NCI-H2171 (cell line): ENCODE data around the gene CLDN1.
"Not testable (repeated sequence)": the region's sequence is repeated elsewhere in the genome, so short reads cannot be mapped to it uniquely, and the experiment has no call there.

Source experiments
- DNase-seq: peaks from one replicate; lab custom pipeline; 2025; lab: John Stamatoyannopoulos, UW

CLDN1 gene

DNA sequence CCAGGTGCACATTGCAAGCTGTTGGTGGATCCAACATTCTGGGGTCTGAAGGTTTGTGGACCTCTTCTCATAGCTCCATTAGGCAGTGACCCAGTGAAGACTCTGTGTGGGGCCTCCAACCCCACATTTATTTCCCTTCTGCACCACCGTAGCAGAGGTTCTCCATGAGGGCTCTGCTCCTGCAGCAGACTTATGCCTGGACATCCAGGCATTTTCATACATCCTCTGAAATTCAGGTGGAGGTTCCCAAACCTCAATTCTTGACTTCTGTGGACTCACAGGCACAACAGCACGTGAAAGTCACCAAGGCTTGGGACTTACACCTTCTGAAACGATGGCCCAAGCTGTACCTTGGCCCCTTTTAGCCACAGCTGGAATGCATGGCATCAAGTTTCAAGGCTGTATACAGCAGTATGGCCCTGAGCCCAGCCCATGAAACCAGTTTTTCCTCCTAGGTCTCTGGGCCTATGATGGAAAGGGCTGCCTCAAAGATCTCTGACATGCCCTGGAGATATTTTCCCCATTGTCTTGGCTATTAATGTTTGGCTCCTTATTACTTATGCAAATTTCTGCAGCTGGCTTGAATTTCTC, 30.2 kb downstream of the CLDN1 start:
- no peak for DNase-seq

DNA sequence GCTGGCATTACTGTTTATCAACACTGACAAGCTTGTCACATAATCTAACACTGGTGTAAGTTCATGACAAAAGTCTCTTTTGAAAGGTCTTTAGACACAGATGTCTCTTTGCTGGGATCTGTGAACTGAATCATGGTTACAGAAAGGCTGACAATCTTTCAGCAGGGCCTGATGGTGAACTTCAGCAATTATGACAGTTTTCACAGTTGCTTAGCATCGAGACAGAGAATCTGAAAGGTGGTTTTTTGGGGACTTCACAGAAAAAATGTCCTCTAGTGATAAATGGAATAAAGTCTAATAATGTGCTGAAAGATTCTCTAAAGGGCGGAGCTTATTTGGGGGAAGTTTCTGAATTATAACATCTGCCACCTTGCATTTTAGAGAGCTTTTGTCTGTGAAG, 32.3 kb downstream of the CLDN1 start:
- DNase-seq = no peak

DNA sequence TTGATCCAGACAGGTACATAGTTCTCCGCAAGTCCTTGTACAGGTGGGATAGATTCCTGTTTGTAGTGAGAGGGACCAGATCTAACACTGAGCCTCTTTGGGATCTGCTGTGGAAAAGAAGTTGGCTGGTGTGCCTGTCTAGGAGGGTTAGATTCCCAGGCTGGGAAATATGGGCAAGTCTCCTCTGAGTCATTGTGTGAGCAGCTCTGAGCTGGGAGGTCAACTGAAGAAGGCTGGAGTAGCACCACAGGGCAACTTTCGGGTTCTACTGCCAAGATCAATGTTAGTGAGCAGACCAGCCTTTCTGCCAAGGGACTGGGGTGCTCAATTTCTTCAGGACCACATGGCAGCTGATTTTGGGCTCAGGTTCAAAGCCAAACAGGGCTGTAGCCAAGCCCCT, 33.4 kb downstream of the CLDN1 start:
- no peak for DNase-seq

DNA sequence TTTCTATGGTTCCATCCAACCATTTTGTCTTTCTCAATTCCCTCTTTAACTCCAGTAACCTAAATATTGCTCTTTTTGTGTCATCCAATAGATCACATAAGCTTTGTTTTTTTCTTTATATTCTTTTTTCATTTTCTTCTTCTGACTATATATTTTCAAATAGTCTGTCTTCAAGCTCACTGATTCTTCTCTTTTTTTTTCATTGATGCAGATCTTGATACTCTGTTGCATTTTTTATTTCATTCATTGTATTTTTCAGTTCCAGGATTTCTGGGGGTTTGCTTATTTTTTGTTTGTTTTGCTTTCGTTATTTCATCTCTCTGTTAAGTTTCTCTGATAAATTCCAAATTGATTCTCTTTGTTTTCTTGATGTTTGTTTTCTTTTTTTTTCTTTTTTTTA, 36.2 kb downstream of the CLDN1 start:
- no peak for DNase-seq

DNA sequence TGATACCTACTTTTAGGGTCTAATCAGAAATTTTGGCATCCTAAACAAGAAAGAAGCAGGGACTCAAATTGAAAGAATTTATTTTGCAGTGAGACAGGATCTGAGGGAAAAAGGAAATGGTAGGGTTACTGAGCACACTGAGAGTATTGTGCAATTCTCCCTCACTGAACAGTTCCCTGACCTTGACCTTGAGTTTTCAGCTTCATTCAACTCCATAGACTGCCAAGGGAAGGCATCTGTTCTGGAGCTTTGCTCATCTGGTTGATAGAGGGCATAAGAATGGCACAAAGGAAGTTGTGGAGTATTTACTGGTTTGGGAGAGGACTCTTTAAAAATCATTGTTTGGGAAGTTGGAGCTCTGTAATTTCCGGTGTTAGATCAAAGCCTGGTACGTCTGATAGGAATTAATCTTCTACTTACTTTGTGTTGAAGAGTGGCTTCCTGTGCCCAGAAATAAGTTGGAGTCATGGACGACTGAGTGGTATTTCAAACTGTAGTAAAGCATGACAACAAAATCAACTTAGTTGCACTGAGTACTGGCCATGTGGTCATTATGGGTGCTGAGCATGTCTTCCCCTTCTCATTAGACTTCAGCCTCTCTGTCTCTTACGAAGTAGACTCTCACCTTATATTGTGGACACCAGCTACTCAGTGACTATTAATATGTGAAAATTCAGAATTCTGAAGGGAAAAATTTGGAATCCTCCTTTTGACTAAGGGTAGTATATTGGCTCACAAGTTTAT, 40.8 kb downstream of the CLDN1 start:
- no peak for DNase-seq

DNA sequence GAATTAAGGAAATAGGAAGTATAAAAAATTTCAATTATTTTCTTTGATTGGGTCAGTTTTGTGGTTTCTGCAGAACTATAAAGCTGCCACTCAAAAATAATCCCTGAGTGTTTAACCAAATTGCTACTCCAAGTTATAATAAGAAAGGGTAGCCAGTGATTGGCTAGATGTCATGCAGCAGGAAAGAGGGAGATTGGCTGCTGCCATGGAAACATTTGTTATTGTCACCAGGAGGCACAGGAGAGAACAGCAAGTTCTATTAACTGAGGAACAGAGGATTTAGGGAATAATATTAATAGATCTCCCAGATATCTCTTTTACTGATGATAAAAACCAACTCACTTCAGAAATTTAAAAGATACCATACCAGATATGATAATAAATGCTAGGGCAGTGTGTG, 42.6 kb downstream of the CLDN1 start:
- DNase-seq = no peak

DNA sequence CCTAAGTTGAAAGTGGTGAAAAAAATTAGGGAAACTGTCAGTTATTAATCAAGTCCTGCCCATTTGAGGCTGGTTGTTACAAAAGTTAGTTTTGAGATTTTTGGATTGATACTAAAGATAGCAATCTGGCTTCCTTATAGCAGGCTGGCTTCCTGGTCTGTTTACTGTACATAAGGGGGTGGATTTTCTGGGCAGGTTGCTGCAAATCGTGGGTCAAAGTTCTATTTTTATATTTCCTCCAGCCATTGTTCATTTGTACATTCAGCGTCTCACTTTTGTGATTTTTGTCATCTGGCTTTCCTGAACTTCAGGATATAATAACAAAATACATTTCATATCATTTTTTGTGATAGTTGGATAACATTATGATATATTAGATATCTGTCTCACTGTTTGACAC, 49.5 kb downstream of the CLDN1 start:
- DNase-seq = no peak

DNA sequence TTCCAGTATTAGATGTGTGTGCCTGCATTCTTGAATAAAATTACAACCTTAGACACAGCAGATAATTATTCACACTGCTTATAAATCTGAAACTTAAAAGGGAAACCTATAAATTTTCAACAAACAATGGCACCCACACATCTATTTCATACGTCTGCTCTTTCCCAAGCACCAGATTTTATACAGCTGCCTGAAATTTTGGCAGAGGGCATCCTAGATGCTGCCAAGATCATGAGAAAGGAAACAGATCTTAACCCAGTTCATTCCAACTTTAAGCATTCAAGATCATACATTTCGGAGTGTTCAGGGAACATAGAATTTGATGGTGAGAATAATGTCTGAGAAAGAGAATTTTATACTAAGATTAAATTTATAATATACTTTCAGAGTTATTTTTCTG, 53.1 kb downstream of the CLDN1 start:
- no peak for DNase-seq

DNA sequence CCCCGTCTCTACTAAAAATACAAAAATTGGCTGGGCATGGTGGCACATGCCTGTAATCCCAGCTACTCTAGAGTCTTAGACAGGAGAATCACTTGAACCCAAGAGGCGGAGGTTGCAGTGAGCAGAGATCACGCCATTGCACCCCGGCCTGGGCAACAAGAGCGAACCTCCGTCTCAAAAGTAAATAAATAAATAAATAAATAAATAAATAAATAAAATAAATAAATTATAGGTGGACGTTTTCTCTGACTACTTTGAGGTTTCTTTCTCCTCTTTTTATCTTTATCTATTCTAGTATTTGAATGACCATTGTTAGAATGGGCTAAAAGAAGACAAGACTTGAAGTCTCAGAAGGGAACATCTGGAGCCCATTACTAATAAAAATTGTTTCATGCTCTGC, 54.8 kb downstream of the CLDN1 start:
- DNase-seq = not testable (repeated sequence)

DNA sequence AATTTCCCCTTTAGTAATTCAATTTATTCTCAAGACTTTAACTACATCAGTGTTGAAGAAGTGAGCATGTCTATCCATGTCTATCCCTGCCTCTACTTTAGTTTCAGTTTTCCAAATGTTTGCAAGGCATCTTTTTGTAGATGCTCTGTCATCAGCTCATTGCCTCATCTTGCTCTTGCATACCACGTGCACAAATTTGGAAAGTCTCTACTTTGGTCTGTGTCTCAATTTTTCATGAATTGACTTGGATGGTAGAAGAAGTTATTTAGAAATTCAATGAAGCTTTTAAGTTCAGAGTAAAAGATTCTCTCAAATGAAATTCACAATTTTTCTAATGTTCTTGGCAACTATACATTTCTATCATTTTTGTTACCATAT, 55.3 kb downstream of the CLDN1 start:
- no peak for DNase-seq

DNA sequence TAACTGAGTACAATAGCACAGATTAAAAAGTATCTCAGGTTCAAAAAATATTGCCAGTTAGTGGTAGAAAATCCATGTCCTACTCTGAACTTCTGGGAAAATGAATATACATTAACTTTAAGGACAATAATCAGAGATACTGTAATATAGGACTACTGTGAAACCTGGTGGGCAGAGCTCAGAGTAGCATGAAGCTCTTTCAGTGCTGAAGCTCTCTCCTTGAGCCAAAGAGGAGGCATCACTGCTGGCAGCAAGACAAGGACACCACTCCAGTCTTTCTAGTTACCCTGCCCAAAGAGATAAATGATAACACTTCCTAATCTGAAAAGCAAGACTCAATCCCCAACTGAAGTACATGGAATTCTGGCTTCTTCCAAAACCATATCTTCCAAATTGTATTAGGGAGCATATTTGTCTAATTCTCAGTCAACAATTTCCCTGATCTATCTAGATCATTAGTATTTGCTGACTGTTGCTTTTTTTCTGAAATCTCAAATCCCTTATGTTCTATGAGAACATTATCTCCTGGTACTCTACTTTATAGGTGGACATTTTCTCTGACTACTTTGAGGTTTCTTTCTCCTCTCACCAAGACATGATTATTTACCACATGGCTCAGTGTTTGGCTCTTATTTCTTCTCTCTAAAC, 55.9 kb downstream of the CLDN1 start:
- DNase-seq = no peak

DNA sequence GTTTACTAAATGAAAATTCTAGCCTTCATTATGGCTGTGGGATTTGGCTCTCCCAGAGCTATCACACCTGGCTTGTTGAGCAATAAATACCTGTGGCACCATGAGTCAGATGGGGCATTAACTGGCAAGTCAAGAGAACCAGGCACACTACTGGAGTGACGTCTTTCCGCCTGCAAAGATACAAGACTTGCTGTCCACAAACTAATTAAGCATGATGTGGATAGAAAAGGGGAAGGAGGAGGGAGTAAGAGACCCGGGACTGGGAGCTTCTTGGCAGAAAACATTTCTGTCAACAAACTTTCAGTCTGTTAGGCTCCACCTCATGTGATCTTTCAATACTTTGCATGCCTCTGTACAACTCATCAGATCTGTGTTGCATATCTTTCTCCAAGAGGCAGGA, 56.5 kb downstream of the CLDN1 start:
- no peak for DNase-seq

DNA sequence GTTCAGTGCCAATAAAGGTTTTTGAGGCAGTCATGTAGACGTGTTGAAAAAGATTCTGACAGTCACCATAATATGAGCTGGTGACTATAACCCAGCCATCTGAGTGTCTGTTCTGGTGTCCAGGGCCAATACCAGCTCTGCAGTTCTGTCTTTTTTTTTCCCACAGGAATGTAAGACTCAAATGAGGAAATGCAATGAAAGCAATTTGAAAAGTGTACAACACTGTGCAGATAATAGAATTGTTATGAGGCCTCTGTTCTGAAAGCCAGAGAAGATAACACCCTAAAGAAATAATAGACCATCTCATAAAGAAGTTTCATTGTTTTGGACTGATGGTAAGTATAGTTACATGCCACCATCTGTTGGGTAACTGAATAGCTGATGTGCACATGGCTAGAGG, 57.1 kb downstream of the CLDN1 start:
- DNase-seq = no peak

DNA sequence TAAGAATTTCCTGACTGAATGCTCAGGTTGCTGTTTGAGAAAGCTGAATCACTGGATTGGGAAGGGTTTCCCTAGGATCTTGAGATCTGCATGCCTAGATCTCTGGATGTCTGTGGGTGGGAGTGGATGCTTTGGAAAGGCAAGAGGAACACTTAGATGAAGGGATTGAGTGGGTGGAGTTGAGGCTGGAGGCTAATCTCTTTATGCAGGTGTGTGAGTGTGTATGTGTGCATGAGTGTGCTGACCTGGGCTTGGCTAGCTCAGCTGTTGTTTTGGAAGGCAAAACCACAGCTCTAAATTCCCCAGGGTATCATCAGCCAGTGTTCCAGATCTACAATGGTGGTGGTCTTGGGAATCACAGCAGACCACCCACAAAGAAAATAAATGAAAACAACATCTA, 60.5 kb downstream of the CLDN1 start:
- no peak for DNase-seq

DNA sequence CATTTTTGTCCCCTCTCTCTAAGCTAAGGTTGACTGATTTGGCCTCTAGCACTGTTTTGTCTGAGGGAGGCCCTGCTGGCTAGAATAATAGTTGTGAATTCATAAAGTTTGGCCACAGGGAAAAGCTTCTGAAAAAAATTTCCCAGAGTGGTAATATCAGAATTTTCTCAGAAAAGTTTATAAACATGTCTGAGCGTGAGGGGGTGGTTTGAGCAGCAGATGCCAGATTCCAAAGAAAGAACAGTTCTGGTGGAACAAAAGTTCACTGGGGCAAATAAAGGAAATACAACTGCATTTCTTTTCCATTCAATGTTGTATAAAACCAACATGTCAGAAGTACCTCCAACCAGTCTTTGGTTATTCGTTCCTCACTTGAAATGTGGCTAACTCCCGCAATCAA, 61.2 kb downstream of the CLDN1 start:
- DNase-seq = no peak

DNA sequence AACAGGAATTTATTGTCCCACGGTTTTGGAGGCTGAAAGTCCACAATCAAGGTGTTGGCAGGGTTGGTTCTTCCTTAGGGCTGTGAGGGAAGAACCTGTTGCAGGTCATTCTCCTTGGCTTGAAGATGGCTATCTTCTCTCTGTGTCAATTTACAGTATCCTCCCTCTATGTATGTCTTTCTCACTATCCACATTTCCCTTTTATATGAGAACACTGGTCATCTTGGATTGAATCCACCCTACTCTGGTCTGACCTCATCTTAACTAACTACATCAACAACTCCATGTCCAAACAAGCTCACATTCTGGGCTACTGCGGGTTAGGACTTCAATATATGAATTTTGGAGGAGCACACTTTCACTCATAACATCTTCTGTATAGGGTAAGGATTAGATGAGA, 61.9 kb downstream of the CLDN1 start:
- no peak for DNase-seq

DNA sequence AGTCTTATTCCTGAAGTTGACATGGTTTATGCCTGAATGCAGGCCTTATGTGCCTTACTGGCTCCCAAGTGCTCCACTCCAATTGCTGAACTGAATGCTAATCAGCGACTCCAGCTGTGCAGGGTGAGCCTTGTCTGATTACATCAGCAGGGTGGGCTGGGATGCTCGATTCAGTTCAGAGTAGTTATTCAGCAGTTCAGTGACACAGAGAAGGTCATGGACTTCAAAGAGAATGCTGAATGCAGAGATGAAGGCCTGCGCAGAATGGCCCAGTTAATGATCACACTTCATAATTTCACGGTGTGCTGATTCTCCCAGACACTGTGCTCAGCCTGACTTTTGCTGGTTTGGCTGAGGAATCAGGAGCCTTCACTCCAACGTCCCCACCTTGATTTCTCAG, 63.6 kb downstream of the CLDN1 start:
- no peak for DNase-seq
